ENCODE results near the gene OSBPL9. TPM values are rescaled to one million over a fixed set of nuclear protein-coding genes. Genes with fewer than 3 reads are reported as not detected.
A peak's percentile ranks its signal among the peaks of the same experiment; 100 is the strongest.

Gene OSBPL9
- total and polyA plus RNA-seq, 9 of the 15 experiments (the other 6 are each of a cell fraction or from before 2014, with no cell fraction given), result 43.9 to 217 (median 170) TPM

DNA sequence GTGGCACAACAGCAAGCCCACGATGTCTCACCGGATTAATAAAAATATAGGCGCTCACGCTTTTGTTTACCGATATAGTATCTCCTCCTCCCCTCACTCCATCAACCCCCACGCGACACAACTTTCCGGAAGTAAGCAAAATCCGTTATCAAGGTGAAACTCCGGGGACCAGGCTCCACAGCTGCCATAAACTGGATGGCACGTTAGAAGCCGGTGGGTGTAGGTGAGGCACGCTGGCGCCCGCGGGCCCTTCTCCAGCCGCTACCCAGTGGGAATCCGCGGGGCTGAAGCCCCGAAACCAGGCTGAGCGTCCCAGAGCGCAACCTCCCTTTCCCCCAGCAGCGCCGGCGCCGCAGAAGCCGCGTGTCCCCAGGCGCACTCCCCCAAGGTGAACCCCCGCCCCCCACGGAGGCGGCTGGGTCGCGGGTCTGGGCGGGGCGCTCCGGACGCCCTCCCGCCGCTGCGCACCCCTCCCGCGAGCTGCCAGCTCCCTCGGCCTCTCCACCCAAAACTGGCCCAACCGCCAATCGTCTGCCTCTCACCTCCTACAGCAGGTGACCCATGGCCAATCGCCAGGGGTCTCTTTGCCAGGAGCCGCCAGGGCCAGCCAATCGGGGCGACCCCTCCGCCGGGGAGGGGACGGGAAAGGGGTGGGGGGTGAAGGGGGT lies 112.4 kb downstream of the OSBPL9 start (continued):
- TF ChIP-seq, protein P1, sequence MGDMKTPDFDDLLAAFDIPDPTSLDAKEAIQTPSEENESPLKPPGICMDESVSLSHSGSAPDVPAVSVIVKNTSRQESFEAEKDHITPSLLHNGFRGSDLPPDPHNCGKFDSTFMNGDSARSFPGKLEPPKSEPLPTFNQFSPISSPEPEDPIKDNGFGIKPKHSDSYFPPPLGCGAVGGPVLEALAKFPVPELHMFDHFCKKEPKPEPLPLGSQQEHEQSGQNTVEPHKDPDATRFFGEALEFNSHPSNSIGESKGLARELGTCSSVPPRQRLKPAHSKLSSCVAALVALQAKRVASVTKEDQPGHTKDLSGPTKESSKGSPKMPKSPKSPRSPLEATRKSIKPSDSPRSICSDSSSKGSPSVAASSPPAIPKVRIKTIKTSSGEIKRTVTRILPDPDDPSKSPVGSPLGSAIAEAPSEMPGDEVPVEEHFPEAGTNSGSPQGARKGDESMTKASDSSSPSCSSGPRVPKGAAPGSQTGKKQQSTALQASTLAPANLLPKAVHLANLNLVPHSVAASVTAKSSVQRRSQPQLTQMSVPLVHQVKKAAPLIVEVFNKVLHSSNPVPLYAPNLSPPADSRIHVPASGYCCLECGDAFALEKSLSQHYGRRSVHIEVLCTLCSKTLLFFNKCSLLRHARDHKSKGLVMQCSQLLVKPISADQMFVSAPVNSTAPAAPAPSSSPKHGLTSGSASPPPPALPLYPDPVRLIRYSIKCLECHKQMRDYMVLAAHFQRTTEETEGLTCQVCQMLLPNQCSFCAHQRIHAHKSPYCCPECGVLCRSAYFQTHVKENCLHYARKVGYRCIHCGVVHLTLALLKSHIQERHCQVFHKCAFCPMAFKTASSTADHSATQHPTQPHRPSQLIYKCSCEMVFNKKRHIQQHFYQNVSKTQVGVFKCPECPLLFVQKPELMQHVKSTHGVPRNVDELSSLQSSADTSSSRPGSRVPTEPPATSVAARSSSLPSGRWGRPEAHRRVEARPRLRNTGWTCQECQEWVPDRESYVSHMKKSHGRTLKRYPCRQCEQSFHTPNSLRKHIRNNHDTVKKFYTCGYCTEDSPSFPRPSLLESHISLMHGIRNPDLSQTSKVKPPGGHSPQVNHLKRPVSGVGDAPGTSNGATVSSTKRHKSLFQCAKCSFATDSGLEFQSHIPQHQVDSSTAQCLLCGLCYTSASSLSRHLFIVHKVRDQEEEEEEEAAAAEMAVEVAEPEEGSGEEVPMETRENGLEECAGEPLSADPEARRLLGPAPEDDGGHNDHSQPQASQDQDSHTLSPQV (IDR thresholded peaks at IDR 0.05), result 0 out of 2 replicates have a peak, but pooled peaks have one; percentile 36
- peak; percentile 62 for TF ChIP-seq ATF7 (IDR thresholded peaks at IDR 0.05)
- 0 out of 4 replicates have a peak, but pooled peaks of 1 of the 2 experiments have one; percentile 26 for TF ChIP-seq RCOR1 (IDR thresholded peaks at IDR 0.05; ENCODE audit: borderline replicate concordance in 1 of 2, low read depth in 2 of 2, low read length in 2 of 2)
- TF ChIP-seq POLR3A (IDR thresholded peaks at IDR 0.05; ENCODE audit: borderline replicate concordance, extremely low read depth, insufficient read depth, insufficient read length), result no peak
- TF ChIP-seq, protein P2, sequence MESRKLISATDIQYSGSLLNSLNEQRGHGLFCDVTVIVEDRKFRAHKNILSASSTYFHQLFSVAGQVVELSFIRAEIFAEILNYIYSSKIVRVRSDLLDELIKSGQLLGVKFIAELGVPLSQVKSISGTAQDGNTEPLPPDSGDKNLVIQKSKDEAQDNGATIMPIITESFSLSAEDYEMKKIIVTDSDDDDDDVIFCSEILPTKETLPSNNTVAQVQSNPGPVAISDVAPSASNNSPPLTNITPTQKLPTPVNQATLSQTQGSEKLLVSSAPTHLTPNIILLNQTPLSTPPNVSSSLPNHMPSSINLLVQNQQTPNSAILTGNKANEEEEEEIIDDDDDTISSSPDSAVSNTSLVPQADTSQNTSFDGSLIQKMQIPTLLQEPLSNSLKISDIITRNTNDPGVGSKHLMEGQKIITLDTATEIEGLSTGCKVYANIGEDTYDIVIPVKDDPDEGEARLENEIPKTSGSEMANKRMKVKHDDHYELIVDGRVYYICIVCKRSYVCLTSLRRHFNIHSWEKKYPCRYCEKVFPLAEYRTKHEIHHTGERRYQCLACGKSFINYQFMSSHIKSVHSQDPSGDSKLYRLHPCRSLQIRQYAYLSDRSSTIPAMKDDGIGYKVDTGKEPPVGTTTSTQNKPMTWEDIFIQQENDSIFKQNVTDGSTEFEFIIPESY (CRISPR knock-in tag; IDR thresholded peaks at IDR 0.05), result peak; percentile 51
- TF ChIP-seq, protein P3, sequence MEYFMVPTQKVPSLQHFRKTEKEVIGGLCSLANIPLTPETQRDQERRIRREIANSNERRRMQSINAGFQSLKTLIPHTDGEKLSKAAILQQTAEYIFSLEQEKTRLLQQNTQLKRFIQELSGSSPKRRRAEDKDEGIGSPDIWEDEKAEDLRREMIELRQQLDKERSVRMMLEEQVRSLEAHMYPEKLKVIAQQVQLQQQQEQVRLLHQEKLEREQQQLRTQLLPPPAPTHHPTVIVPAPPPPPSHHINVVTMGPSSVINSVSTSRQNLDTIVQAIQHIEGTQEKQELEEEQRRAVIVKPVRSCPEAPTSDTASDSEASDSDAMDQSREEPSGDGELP (CRISPR knock-in tag; IDR thresholded peaks at IDR 0.05; ENCODE audit: borderline replicate concordance), result peak; percentile 78
- no peak for TF ChIP-seq ZNF212 (CRISPR knock-in tag; IDR thresholded peaks at IDR 0.05)
- peak in 1 of 2 experiments; percentile 4; a peak in 2 of 4 replicates for TF ChIP-seq TBL1XR1 (IDR thresholded peaks at IDR 0.05; ENCODE audit: low read length in 2 of 2)
- TF ChIP-seq EP300 (IDR thresholded peaks at IDR 0.05; ENCODE audit: low read length), result peak; percentile 32; the same call in 1 of the 2 replicates
- no peak for TF ChIP-seq ARID2 (IDR thresholded peaks at IDR 0.05)
- TF ChIP-seq NUFIP1 (IDR thresholded peaks at IDR 0.05; ENCODE audit: partially characterized antibody), result no peak
- TF ChIP-seq HEY1 (CRISPR knock-in tag; IDR thresholded peaks at IDR 0.05; ENCODE audit: borderline replicate concordance), result no peak
- TF ChIP-seq TRIM24 (IDR thresholded peaks at IDR 0.05), result no peak
- 0 out of 2 replicates have a peak, but pooled peaks have one; percentile 39 for TF ChIP-seq ZNF316 (IDR thresholded peaks at IDR 0.05)
- TF ChIP-seq ZNF354B (CRISPR knock-in tag; IDR thresholded peaks at IDR 0.05), result no peak
- TF ChIP-seq HMG20A (CRISPR knock-in tag; conservative IDR thresholded peaks at IDR 0.05), result no peak
- TF ChIP-seq, protein P4, sequence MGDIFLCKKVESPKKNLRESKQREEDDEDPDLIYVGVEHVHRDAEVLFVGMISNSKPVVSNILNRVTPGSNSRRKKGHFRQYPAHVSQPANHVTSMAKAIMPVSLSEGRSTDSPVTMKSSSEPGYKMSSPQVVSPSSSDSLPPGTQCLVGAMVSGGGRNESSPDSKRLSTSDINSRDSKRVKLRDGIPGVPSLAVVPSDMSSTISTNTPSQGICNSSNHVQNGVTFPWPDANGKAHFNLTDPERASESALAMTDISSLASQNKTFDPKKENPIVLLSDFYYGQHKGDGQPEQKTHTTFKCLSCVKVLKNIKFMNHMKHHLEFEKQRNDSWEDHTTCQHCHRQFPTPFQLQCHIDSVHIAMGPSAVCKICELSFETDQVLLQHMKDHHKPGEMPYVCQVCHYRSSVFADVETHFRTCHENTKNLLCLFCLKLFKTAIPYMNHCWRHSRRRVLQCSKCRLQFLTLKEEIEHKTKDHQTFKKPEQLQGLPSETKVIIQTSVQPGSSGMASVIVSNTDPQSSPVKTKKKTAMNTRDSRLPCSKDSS (IDR thresholded peaks at IDR 0.05; ENCODE audit: low read depth, partially characterized antibody), result no peak
- TF ChIP-seq, protein P5, sequence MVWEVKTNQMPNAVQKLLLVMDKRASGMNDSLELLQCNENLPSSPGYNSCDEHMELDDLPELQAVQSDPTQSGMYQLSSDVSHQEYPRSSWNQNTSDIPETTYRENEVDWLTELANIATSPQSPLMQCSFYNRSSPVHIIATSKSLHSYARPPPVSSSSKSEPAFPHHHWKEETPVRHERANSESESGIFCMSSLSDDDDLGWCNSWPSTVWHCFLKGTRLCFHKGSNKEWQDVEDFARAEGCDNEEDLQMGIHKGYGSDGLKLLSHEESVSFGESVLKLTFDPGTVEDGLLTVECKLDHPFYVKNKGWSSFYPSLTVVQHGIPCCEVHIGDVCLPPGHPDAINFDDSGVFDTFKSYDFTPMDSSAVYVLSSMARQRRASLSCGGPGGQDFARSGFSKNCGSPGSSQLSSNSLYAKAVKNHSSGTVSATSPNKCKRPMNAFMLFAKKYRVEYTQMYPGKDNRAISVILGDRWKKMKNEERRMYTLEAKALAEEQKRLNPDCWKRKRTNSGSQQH (CRISPR knock-in tag; IDR thresholded peaks at IDR 0.05), result no peak
